Transverse colon (tissue), 3 donors: ENCODE data around the gene RHOBTB1.

Experiments used
- CTCF ChIP-seq, 5 experiments: fragments of 200-600 bp in 3 of 5; fragments of 450-650 bp in 2 of 5; sonication (generic) in 3 of 5; IDR thresholded peaks; 1 replicate in 2 of 5; 2 replicates in 3 of 5; pipeline ENCODE4 v1.5.1; 2016 to 2017; ENCODE audit warnings: antibody characterized with exemption in 5 of 5, inconsistent platforms in 3 of 5, mild to moderate bottlenecking in 2 of 5, moderate library complexity in 1 of 5
- EP300 ChIP-seq: sonication (generic); formaldehyde crosslinking; IDR thresholded peaks from one replicate; pipeline ENCODE4 v1.6.1; 2017; ENCODE audit warnings: antibody characterized with exemption, low read depth
- POLR2A ChIP-seq: fragments of 450-650 bp; IDR thresholded peaks from one replicate; pipeline ENCODE4 v1.6.1; 2016; ENCODE audit warnings: antibody characterized with exemption, mild to moderate bottlenecking, moderate library complexity

DNA sequence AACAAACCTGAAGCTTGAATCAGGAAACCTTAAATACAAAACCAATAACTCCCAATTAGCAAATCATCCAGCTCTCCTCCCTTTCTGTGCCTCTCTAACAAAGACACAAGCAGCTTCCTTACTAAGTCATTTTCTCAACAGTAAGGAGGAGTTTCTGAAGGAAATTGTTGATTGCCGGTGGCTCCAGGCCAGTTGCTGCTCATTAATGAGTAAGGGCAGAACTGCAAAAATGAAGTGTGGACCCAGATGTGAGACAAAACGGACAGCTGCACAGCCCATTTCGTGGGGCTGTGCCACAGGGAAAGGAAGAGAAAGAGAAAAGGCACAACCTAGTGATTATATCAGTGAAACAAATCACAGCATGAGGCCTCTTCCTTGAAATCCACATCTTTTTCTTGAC, 42.8 kb upstream of the RHOBTB1 start:
- no peak for TF ChIP-seq CTCF (IDR thresholded peaks at IDR 0.05)
- TF ChIP-seq EP300: no peak
- no peak for TF ChIP-seq POLR2A
